ENCODE results near the gene DCAF7. TPM values are rescaled to one million over a fixed set of nuclear protein-coding genes. Genes with fewer than 3 reads are reported as not detected.
A peak's percentile ranks its signal among the peaks of the same experiment; 100 is the strongest.

DCAF7 gene
- total RNA-seq, 1 experiment from 2014 or later, result 144 TPM

- ChIA-PET RAD21 (ENCODE audit: low non-redundant PET in 1 of 2, low total read pairs in 2 of 2, uncharacterized antibody in 2 of 2, unreplicated experiment in 2 of 2) (no interaction called here), CTCF (interaction anchor here (0.7 to 2.8 kb wide), 2 partner anchors 9 to 11 kb away, joined by 3 to 11 read pairs; no protein-coding TSS in a partner anchor), POLR2A (interaction anchor here (0.6 to 2.2 kb wide), 6 partner anchors 10 to 93 kb away, joined by 3 to 6 read pairs (median 4); partner anchors contain the start of gene MAP3K3)
- Histone ChIP-seq H3K27ac (ENCODE audit: low read depth, low read length) (peak overlapping the region; percentile 48), H3K9me3 (ENCODE audit: control insufficient read depth in 1 of 2, insufficient read depth in 1 of 2, low read depth in 1 of 2, low read length in 2 of 2) (no peaks in the 10 kb centered on the region), H3K9me2 (ENCODE audit: insufficient read depth) (no peaks in the 10 kb centered on the region), H3K9ac (ENCODE audit: low read length) (peak overlapping the region; percentile 84), H3K79me2 (ENCODE audit: insufficient read depth, low read length) (peaks cover 17% of the 10 kb centered on the region), H3K4me3 (replicated peaks in 1 of 2; ENCODE audit: low read depth in 1 of 2, low read length in 2 of 2) (peak overlapping the region; percentile 92 to 93), H4K20me1 (ENCODE audit: insufficient read depth) (no peaks in the 10 kb centered on the region), H3K4me1 (ENCODE audit: control insufficient read depth in 1 of 2, insufficient read depth in 2 of 2, low read length in 2 of 2) (peaks cover 7 to 20% of the 10 kb centered on the region in 2 experiments), H2AFZ (ENCODE audit: low read depth, low read length, poor library complexity, severe bottlenecking) (no peak overlapping the region), H3K36me3 (ENCODE audit: control insufficient read depth in 1 of 2, insufficient read depth in 2 of 2, low read length in 2 of 2) (peaks cover 14 to 17% of the 10 kb centered on the region in 2 experiments; a peak in 2 of 4 replicates), H3K4me2 (ENCODE audit: low read length) (peak overlapping the region; percentile 95), H3K27me3 (ENCODE audit: insufficient read depth, low read length) (no peaks in the 10 kb centered on the region)
- BruUV-seq (replicated peaks), result TSS peak; percentile 64
- DNase-seq (ENCODE audit: low read depth, low spot score), result no peak
- 0 out of 2 replicates have a peak, but pooled peaks have one; percentile 0 for ATAC-seq
- intact Hi-C loops (cut with micrococcal nuclease), result loop anchor here (5.0 kb wide), 1 partner anchor 49 kb away; the partner anchor contains the start of gene DCAF7
- TF ChIP-seq TCF7L2 (IDR thresholded peaks at IDR 0.05; ENCODE audit: borderline replicate concordance, extremely low read depth, insufficient read depth, insufficient read length) (no peak), RAD21 (IDR thresholded peaks at IDR 0.05; ENCODE audit: low read depth) (no peak)
Measured at GRCh38 chr17:63601439-63602371, 51.4 kb downstream of the DCAF7 start.

GRCh38 chr17:63609816-63610573 is 59.7 kb downstream of the DCAF7 start:
- Histone ChIP-seq H3K4me2 (ENCODE audit: low read length) (no peak overlapping the region), H3K9me3 (ENCODE audit: control insufficient read depth in 1 of 2, insufficient read depth in 1 of 2, low read depth in 1 of 2, low read length in 2 of 2) (no peaks in the 10 kb centered on the region), H3K27ac (ENCODE audit: low read depth, low read length) (no peak overlapping the region), H3K4me3 (replicated peaks in 1 of 2; ENCODE audit: low read depth in 1 of 2, low read length in 2 of 2) (no peak overlapping the region), H3K36me3 (ENCODE audit: control insufficient read depth in 1 of 2, insufficient read depth in 2 of 2, low read length in 2 of 2) (peaks cover 28 to 37% of the 10 kb centered on the region in 2 experiments), H3K9ac (ENCODE audit: low read length) (no peak overlapping the region), H4K20me1 (ENCODE audit: insufficient read depth) (no peaks in the 10 kb centered on the region), H3K4me1 (ENCODE audit: control insufficient read depth in 1 of 2, insufficient read depth in 2 of 2, low read length in 2 of 2) (no peaks in the 10 kb centered on the region), H3K27me3 (ENCODE audit: insufficient read depth, low read length) (no peaks in the 10 kb centered on the region), H2AFZ (ENCODE audit: low read depth, low read length, poor library complexity, severe bottlenecking) (no peak overlapping the region), H3K9me2 (ENCODE audit: insufficient read depth) (no peaks in the 10 kb centered on the region), H3K79me2 (ENCODE audit: insufficient read depth, low read length) (no peaks in the 10 kb centered on the region)
- POLR2A ChIA-PET, result no interaction called here
- BruUV-seq (replicated peaks), result no TSS peak
- CTCF ChIA-PET, result interaction anchor here (1.1 to 4.3 kb wide), 4 partner anchors 8 to 183 kb away, joined by 3 to 76 read pairs (median 37); partner anchors contain the start of gene MAP3K3
- ATAC-seq, result no peak
- intact Hi-C loops (cut with micrococcal nuclease), result no loop called here
- RAD21 ChIA-PET (ENCODE audit: low non-redundant PET in 1 of 2, low total read pairs in 2 of 2, uncharacterized antibody in 2 of 2, unreplicated experiment in 2 of 2), result no interaction called here
- DNase-seq (ENCODE audit: low read depth, low spot score), result no peak
- TF ChIP-seq TCF7L2 (IDR thresholded peaks at IDR 0.05; ENCODE audit: borderline replicate concordance, extremely low read depth, insufficient read depth, insufficient read length) (no peak), ZNF274 (IDR thresholded peaks at IDR 0.05; ENCODE audit: low read depth, low read length) (no peak), POLR2AphosphoS5 (IDR thresholded peaks at IDR 0.05; ENCODE audit: low read depth, low read length) (no peak), CEBPB (IDR thresholded peaks at IDR 0.05; ENCODE audit: low read depth) (no peak), SIN3A (IDR thresholded peaks at IDR 0.05; ENCODE audit: low read depth) (no peak), EGR1 (IDR thresholded peaks at IDR 0.05; ENCODE audit: low read depth) (no peak), RAD21 (IDR thresholded peaks at IDR 0.05; ENCODE audit: low read depth) (no peak), SRF (IDR thresholded peaks at IDR 0.05; ENCODE audit: low read depth) (no peak), MAX (IDR thresholded peaks at IDR 0.05) (no peak), ELF1 (IDR thresholded peaks at IDR 0.05; ENCODE audit: borderline replicate concordance, low read depth) (no peak), EZH2 (IDR thresholded peaks at IDR 0.05) (no peak), SP1 (IDR thresholded peaks at IDR 0.05; ENCODE audit: low read depth) (no peak)
- TF ChIP-seq, protein P1, sequence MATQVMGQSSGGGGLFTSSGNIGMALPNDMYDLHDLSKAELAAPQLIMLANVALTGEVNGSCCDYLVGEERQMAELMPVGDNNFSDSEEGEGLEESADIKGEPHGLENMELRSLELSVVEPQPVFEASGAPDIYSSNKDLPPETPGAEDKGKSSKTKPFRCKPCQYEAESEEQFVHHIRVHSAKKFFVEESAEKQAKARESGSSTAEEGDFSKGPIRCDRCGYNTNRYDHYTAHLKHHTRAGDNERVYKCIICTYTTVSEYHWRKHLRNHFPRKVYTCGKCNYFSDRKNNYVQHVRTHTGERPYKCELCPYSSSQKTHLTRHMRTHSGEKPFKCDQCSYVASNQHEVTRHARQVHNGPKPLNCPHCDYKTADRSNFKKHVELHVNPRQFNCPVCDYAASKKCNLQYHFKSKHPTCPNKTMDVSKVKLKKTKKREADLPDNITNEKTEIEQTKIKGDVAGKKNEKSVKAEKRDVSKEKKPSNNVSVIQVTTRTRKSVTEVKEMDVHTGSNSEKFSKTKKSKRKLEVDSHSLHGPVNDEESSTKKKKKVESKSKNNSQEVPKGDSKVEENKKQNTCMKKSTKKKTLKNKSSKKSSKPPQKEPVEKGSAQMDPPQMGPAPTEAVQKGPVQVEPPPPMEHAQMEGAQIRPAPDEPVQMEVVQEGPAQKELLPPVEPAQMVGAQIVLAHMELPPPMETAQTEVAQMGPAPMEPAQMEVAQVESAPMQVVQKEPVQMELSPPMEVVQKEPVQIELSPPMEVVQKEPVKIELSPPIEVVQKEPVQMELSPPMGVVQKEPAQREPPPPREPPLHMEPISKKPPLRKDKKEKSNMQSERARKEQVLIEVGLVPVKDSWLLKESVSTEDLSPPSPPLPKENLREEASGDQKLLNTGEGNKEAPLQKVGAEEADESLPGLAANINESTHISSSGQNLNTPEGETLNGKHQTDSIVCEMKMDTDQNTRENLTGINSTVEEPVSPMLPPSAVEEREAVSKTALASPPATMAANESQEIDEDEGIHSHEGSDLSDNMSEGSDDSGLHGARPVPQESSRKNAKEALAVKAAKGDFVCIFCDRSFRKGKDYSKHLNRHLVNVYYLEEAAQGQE (IDR thresholded peaks at IDR 0.05; ENCODE audit: low read depth), result no peak
